ENCODE data around the gene AGBL1. TPM values are rescaled to one million over a fixed set of nuclear protein-coding genes. Genes with fewer than 3 reads are reported as not detected.

The AGBL1 gene
- total RNA-seq, 2 experiments from 2014 or later = 0.10 TPM

- H3K27ac Mint-ChIP-seq = no peak overlapping the region
- H3K4me3 Mint-ChIP-seq = no peak overlapping the region
- H3K27me3 Mint-ChIP-seq = peaks cover 26% of the 10 kb centered on the region
- no peak for DNase-seq
- H3K9me3 Mint-ChIP-seq = peaks cover 21% of the 10 kb centered on the region
- peaks cover 5% of the 10 kb centered on the region for H3K4me1 Mint-ChIP-seq (ENCODE audit: low read depth)
- CTCF ChIA-PET = no interaction called here
- POLR2A ChIA-PET = no interaction called here
- intact Hi-C loops (cut with micrococcal nuclease) = no loop called here
- no peaks in the 10 kb centered on the region for H3K36me3 Mint-ChIP-seq
Measured at GRCh38 chr15:86328658-86329057, 249.0 kb downstream of the AGBL1 start.

GRCh38 chr15:86329311-86330013 is 249.8 kb downstream of the AGBL1 start:
- no peak for DNase-seq
- H3K36me3 Mint-ChIP-seq = no peaks in the 10 kb centered on the region
- peaks cover 10% of the 10 kb centered on the region for H3K4me1 Mint-ChIP-seq (ENCODE audit: low read depth)
- H3K4me3 Mint-ChIP-seq = no peak overlapping the region
- ChIA-PET POLR2A (no interaction called here), CTCF (no interaction called here)
- intact Hi-C loops (cut with micrococcal nuclease) = loop anchor here (10.0 kb wide), 1 partner anchor 325 kb away; no protein-coding TSS in a partner anchor
- peaks cover 25% of the 10 kb centered on the region for H3K27me3 Mint-ChIP-seq
- H3K27ac Mint-ChIP-seq = no peak overlapping the region
- peaks cover 21% of the 10 kb centered on the region for H3K9me3 Mint-ChIP-seq

- H3K27ac Mint-ChIP-seq = peak overlapping the region; percentile 10
- intact Hi-C loops (cut with micrococcal nuclease) = loop anchor here (10.0 kb wide), 1 partner anchor 321 kb away; no protein-coding TSS in a partner anchor
Measured at GRCh38 chr15:86333819-86334218, 254.1 kb downstream of the AGBL1 start.

GRCh38 chr15:86336051-86336788 is 256.5 kb downstream of the AGBL1 start:
- H3K4me3 Mint-ChIP-seq = no peak overlapping the region
- peaks cover 22% of the 10 kb centered on the region for H3K4me1 Mint-ChIP-seq (ENCODE audit: low read depth)
- H3K27ac Mint-ChIP-seq = no peak overlapping the region
- intact Hi-C loops (cut with micrococcal nuclease) = loop anchor here (10.0 kb wide), 1 partner anchor 319 kb away; no protein-coding TSS in a partner anchor
- no peaks in the 10 kb centered on the region for H3K36me3 Mint-ChIP-seq
- ChIA-PET CTCF (no interaction called here), POLR2A (no interaction called here)
- H3K9me3 Mint-ChIP-seq = peaks cover 13% of the 10 kb centered on the region
- peak; percentile 48 for DNase-seq
- no peaks in the 10 kb centered on the region for H3K27me3 Mint-ChIP-seq

More at GRCh38 chr15:86333819-86334218, 254.1 kb downstream of the AGBL1 start:
- peaks cover 22% of the 10 kb centered on the region for H3K4me1 Mint-ChIP-seq (ENCODE audit: low read depth)
- peaks cover 19% of the 10 kb centered on the region for H3K9me3 Mint-ChIP-seq
- no peak overlapping the region for H3K4me3 Mint-ChIP-seq
- no peak for DNase-seq
- ChIA-PET CTCF (no interaction called here), POLR2A (no interaction called here)
- H3K27me3 Mint-ChIP-seq = peaks cover 6% of the 10 kb centered on the region
- H3K36me3 Mint-ChIP-seq = no peaks in the 10 kb centered on the region

- Mint-ChIP-seq H3K4me1 (ENCODE audit: low read depth) (peaks cover 22% of the 10 kb centered on the region), H3K36me3 (no peaks in the 10 kb centered on the region), H3K27me3 (no peaks in the 10 kb centered on the region), H3K27ac (no peak overlapping the region), H3K4me3 (no peak overlapping the region), H3K9me3 (peaks cover 13% of the 10 kb centered on the region)
- no peak for DNase-seq
- ChIA-PET CTCF (no interaction called here), POLR2A (no interaction called here)
- intact Hi-C loops (cut with micrococcal nuclease) = loop anchor here (10.0 kb wide), 1 partner anchor 318 kb away; no protein-coding TSS in a partner anchor
Measured at GRCh38 chr15:86337071-86337470, 257.4 kb downstream of the AGBL1 start.

- Mint-ChIP-seq H3K4me3 (no peak overlapping the region), H3K27ac (no peak overlapping the region), H3K36me3 (no peaks in the 10 kb centered on the region), H3K27me3 (peaks cover 6% of the 10 kb centered on the region), H3K4me1 (ENCODE audit: low read depth) (no peaks in the 10 kb centered on the region), H3K9me3 (no peaks in the 10 kb centered on the region)
- ChIA-PET POLR2A (no interaction called here), CTCF (no interaction called here)
- intact Hi-C loops (cut with micrococcal nuclease) = no loop called here
- no peak for DNase-seq
Measured at GRCh38 chr15:86347245-86347644, 267.6 kb downstream of the AGBL1 start.

GRCh38 chr15:86349565-86349964 is 269.9 kb downstream of the AGBL1 start:
- POLR2A ChIA-PET = no interaction called here
- Mint-ChIP-seq H3K27me3 (peaks cover 6% of the 10 kb centered on the region), H3K9me3 (no peaks in the 10 kb centered on the region), H3K27ac (no peak overlapping the region), H3K36me3 (no peaks in the 10 kb centered on the region), H3K4me3 (no peak overlapping the region), H3K4me1 (ENCODE audit: low read depth) (no peaks in the 10 kb centered on the region)
- DNase-seq = no peak
- intact Hi-C loops (cut with micrococcal nuclease) = no loop called here
- CTCF ChIA-PET = no interaction called here

- intact Hi-C loops (cut with micrococcal nuclease) = loop anchor here (10.0 kb wide), 1 partner anchor 62 kb away; no protein-coding TSS in a partner anchor
- POLR2A ChIA-PET = no interaction called here
- H3K9me3 Mint-ChIP-seq = no peaks in the 10 kb centered on the region
- no peaks in the 10 kb centered on the region for H3K4me1 Mint-ChIP-seq (ENCODE audit: low read depth)
- CTCF ChIA-PET = no interaction called here
- no peaks in the 10 kb centered on the region for H3K36me3 Mint-ChIP-seq
- no peaks in the 10 kb centered on the region for H3K27me3 Mint-ChIP-seq
- H3K4me3 Mint-ChIP-seq = no peak overlapping the region
- no peak for DNase-seq
- no peak overlapping the region for H3K27ac Mint-ChIP-seq
Measured at GRCh38 chr15:86353213-86353612, 273.5 kb downstream of the AGBL1 start.

GRCh38 chr15:86355361-86355760 is 275.7 kb downstream of the AGBL1 start:
- H3K9me3 Mint-ChIP-seq = no peaks in the 10 kb centered on the region
- ChIA-PET POLR2A (no interaction called here), CTCF (no interaction called here)
- no peaks in the 10 kb centered on the region for H3K27me3 Mint-ChIP-seq
- no peak for DNase-seq
- no peaks in the 10 kb centered on the region for H3K36me3 Mint-ChIP-seq
- H3K4me1 Mint-ChIP-seq (ENCODE audit: low read depth) = no peaks in the 10 kb centered on the region
- intact Hi-C loops (cut with micrococcal nuclease) = loop anchor here (10.0 kb wide), 1 partner anchor 59 kb away; no protein-coding TSS in a partner anchor
- no peak overlapping the region for H3K27ac Mint-ChIP-seq
- no peak overlapping the region for H3K4me3 Mint-ChIP-seq

GRCh38 chr15:86355801-86356200 is 276.1 kb downstream of the AGBL1 start:
- Mint-ChIP-seq H3K36me3 (no peaks in the 10 kb centered on the region), H3K4me3 (no peak overlapping the region), H3K4me1 (ENCODE audit: low read depth) (no peaks in the 10 kb centered on the region), H3K9me3 (no peaks in the 10 kb centered on the region), H3K27ac (no peak overlapping the region), H3K27me3 (no peaks in the 10 kb centered on the region)
- POLR2A ChIA-PET = no interaction called here
- DNase-seq = no peak
- CTCF ChIA-PET = no interaction called here
- intact Hi-C loops (cut with micrococcal nuclease) = loop anchor here (10.0 kb wide), 1 partner anchor 59 kb away; no protein-coding TSS in a partner anchor

- intact Hi-C loops (cut with micrococcal nuclease) = no loop called here
- H3K36me3 Mint-ChIP-seq = no peaks in the 10 kb centered on the region
- peak; percentile 27 for DNase-seq
- H3K9me3 Mint-ChIP-seq = peaks cover 5% of the 10 kb centered on the region
- H3K4me1 Mint-ChIP-seq (ENCODE audit: low read depth) = no peaks in the 10 kb centered on the region
- peaks cover 1% of the 10 kb centered on the region for H3K27me3 Mint-ChIP-seq
- CTCF ChIA-PET = no interaction called here
- no peak overlapping the region for H3K27ac Mint-ChIP-seq
- H3K4me3 Mint-ChIP-seq = no peak overlapping the region
- POLR2A ChIA-PET = no interaction called here
Measured at GRCh38 chr15:86362555-86362954, 282.9 kb downstream of the AGBL1 start.

GRCh38 chr15:86373147-86373546 is 293.5 kb downstream of the AGBL1 start:
- Mint-ChIP-seq H3K4me1 (ENCODE audit: low read depth) (no peaks in the 10 kb centered on the region), H3K27ac (no peak overlapping the region), H3K36me3 (no peaks in the 10 kb centered on the region), H3K4me3 (no peak overlapping the region), H3K27me3 (peaks cover 9% of the 10 kb centered on the region), H3K9me3 (peaks cover 13% of the 10 kb centered on the region)
- intact Hi-C loops (cut with micrococcal nuclease) = no loop called here
- DNase-seq = no peak
- CTCF ChIA-PET = no interaction called here
- POLR2A ChIA-PET = no interaction called here
